ENCODE data around the gene VAT1. TPM values are rescaled to one million over a fixed set of nuclear protein-coding genes. Genes with fewer than 3 reads are reported as not detected.

Gene VAT1
- total RNA-seq, 1 donor from 2014 or later = 413 TPM

- Mint-ChIP-seq H3K27me3 (ENCODE audit: unreplicated experiment) (no peaks in the 10 kb centered on the region), H3K9me3 (ENCODE audit: unreplicated experiment) (no peaks in the 10 kb centered on the region), H3K27ac (ENCODE audit: unreplicated experiment) (no peak overlapping the region), H3K4me3 (ENCODE audit: unreplicated experiment) (no peak overlapping the region), H3K4me1 (ENCODE audit: low read depth, unreplicated experiment) (peaks cover 2% of the 10 kb centered on the region), H3K36me3 (ENCODE audit: unreplicated experiment) (no peaks in the 10 kb centered on the region)
- no peak for TF ChIP-seq CTCF (IDR thresholded peaks at IDR 0.05; ENCODE audit: partially characterized antibody, unreplicated experiment)
- DNase-seq = no peak
These were observed 32.2 kb downstream of the VAT1 start for GRCh38 chr17:42989726-42990652.

- no peak for DNase-seq
- H3K27me3 Mint-ChIP-seq (ENCODE audit: unreplicated experiment) = no peaks in the 10 kb centered on the region
- TF ChIP-seq CTCF (IDR thresholded peaks at IDR 0.05; ENCODE audit: partially characterized antibody, unreplicated experiment) = no peak
- H3K4me3 Mint-ChIP-seq (ENCODE audit: unreplicated experiment) = no peak overlapping the region
- peaks cover 2% of the 10 kb centered on the region for H3K4me1 Mint-ChIP-seq (ENCODE audit: low read depth, unreplicated experiment)
- no peak overlapping the region for H3K27ac Mint-ChIP-seq (ENCODE audit: unreplicated experiment)
- no peaks in the 10 kb centered on the region for H3K36me3 Mint-ChIP-seq (ENCODE audit: unreplicated experiment)
- no peaks in the 10 kb centered on the region for H3K9me3 Mint-ChIP-seq (ENCODE audit: unreplicated experiment)
These were observed 33.0 kb downstream of the VAT1 start for GRCh38 chr17:42989141-42989540.

- peaks cover 6% of the 10 kb centered on the region for H3K4me1 Mint-ChIP-seq (ENCODE audit: low read depth, unreplicated experiment)
- no peak for TF ChIP-seq CTCF (IDR thresholded peaks at IDR 0.05; ENCODE audit: partially characterized antibody, unreplicated experiment)
- H3K36me3 Mint-ChIP-seq (ENCODE audit: unreplicated experiment) = no peaks in the 10 kb centered on the region
- DNase-seq = no peak
- H3K27me3 Mint-ChIP-seq (ENCODE audit: unreplicated experiment) = peaks cover 2% of the 10 kb centered on the region
- H3K27ac Mint-ChIP-seq (ENCODE audit: unreplicated experiment) = no peak overlapping the region
- H3K4me3 Mint-ChIP-seq (ENCODE audit: unreplicated experiment) = no peak overlapping the region
- no peaks in the 10 kb centered on the region for H3K9me3 Mint-ChIP-seq (ENCODE audit: unreplicated experiment)
These were observed 37.0 kb downstream of the VAT1 start for GRCh38 chr17:42985225-42985624.

GRCh38 chr17:42982266-42982665, 39.9 kb downstream of the VAT1 start:
- Mint-ChIP-seq H3K4me3 (ENCODE audit: unreplicated experiment) (no peak overlapping the region), H3K4me1 (ENCODE audit: low read depth, unreplicated experiment) (peaks cover 9% of the 10 kb centered on the region), H3K36me3 (ENCODE audit: unreplicated experiment) (no peaks in the 10 kb centered on the region), H3K27me3 (ENCODE audit: unreplicated experiment) (peaks cover 5% of the 10 kb centered on the region), H3K27ac (ENCODE audit: unreplicated experiment) (no peak overlapping the region), H3K9me3 (ENCODE audit: unreplicated experiment) (peaks cover 1% of the 10 kb centered on the region)
- DNase-seq = no peak
- no peak for TF ChIP-seq CTCF (IDR thresholded peaks at IDR 0.05; ENCODE audit: partially characterized antibody, unreplicated experiment)

GRCh38 chr17:42980766-42981397, 41.3 kb downstream of the VAT1 start:
- peak overlapping the region; percentile 72 for H3K27ac Mint-ChIP-seq (ENCODE audit: unreplicated experiment)
- H3K36me3 Mint-ChIP-seq (ENCODE audit: unreplicated experiment) = no peaks in the 10 kb centered on the region
- H3K27me3 Mint-ChIP-seq (ENCODE audit: unreplicated experiment) = peaks cover 5% of the 10 kb centered on the region
- no peak for TF ChIP-seq CTCF (IDR thresholded peaks at IDR 0.05; ENCODE audit: partially characterized antibody, unreplicated experiment)
- H3K4me3 Mint-ChIP-seq (ENCODE audit: unreplicated experiment) = peak overlapping the region; percentile 100
- H3K4me1 Mint-ChIP-seq (ENCODE audit: low read depth, unreplicated experiment) = peaks cover 9% of the 10 kb centered on the region
- peak; percentile 48 for DNase-seq
- peaks cover 1% of the 10 kb centered on the region for H3K9me3 Mint-ChIP-seq (ENCODE audit: unreplicated experiment)

Measured in glutamatergic neuron (in vitro differentiated cells).